Kidney tubule cell (primary cell): ENCODE results near the gene HMOX2.

ENCODE experiments used
- DNase-seq: peaks from one replicate; pipeline ENCODE4 v3.0.0-alpha.2; 2018; ENCODE audit warnings: low spot score

Gene HMOX2

GRCh38 chr16:4465977-4466779, 10.0 kb upstream of the HMOX2 start:
- no peak for DNase-seq

- no peak for DNase-seq
Measured at GRCh38 chr16:4467916-4468315, 8.3 kb upstream of the HMOX2 start.

- no peak for DNase-seq
Measured at GRCh38 chr16:4468972-4469371, 7.2 kb upstream of the HMOX2 start.

- peak; percentile 26 for DNase-seq
Measured at GRCh38 chr16:4471869-4472268, 4.3 kb upstream of the HMOX2 start.

- DNase-seq = no peak
Measured at GRCh38 chr16:4472880-4473279, 3.3 kb upstream of the HMOX2 start.

GRCh38 chr16:4474192-4474961, 1.8 kb upstream of the HMOX2 start, which contains the start of gene NMRAL1:
TSS of gene NMRAL1 (minus strand) at chr16:4474625. CDS start at chr16:4474132, 493 bp downstream.
- peak; percentile 94 for DNase-seq

- peak; percentile 89 for DNase-seq
Measured at GRCh38 chr16:4477966-4478365, 1.8 kb downstream of the HMOX2 start.

GRCh38 chr16:4481526-4481925, 5.3 kb downstream of the HMOX2 start:
- DNase-seq = no peak

- DNase-seq = no peak
Measured at GRCh38 chr16:4481963-4482362, 5.8 kb downstream of the HMOX2 start.

GRCh38 chr16:4486126-4486893, 10.1 kb downstream of the HMOX2 start:
- no peak for DNase-seq

- peak; percentile 79 for DNase-seq
Measured at GRCh38 chr16:4487955-4488498, 11.8 kb downstream of the HMOX2 start.

GRCh38 chr16:4488499-4488967, 12.3 kb downstream of the HMOX2 start:
- DNase-seq = peak; percentile 20

GRCh38 chr16:4489030-4489429, 12.8 kb downstream of the HMOX2 start:
- peak; percentile 91 for DNase-seq

GRCh38 chr16:4491898-4492297, 15.7 kb downstream of the HMOX2 start:
- DNase-seq = no peak

- peak; percentile 90 for DNase-seq
Measured at GRCh38 chr16:4494746-4495490, 18.7 kb downstream of the HMOX2 start.

- DNase-seq = peak; percentile 56
Measured at GRCh38 chr16:4495766-4496165, 19.6 kb downstream of the HMOX2 start.

GRCh38 chr16:4496305-4496704, 20.1 kb downstream of the HMOX2 start:
- DNase-seq = peak; percentile 93

- DNase-seq = peak; percentile 91
Measured at GRCh38 chr16:4498546-4499195, 22.5 kb downstream of the HMOX2 start.

GRCh38 chr16:4499196-4499555, 23.0 kb downstream of the HMOX2 start:
- no peak for DNase-seq

- peak; percentile 86 for DNase-seq
Measured at GRCh38 chr16:4500272-4500671, 24.1 kb downstream of the HMOX2 start.

- no peak for DNase-seq
Measured at GRCh38 chr16:4501071-4501478, 24.9 kb downstream of the HMOX2 start.
